K562 (cell line): ENCODE data around the gene NDUFB10. TPM values are rescaled to one million over a fixed set of nuclear protein-coding genes. Genes with fewer than 3 reads are reported as not detected.

Experiments used
- ATAC-seq: fragments of 200-7000 bp; cut with Tn5 transposase; 3 replicates; pipeline ENCODE4 v1.9.1; 2020; ENCODE audit warnings: moderate library complexity
- BruUV-seq: library from RNA; stranded (reverse); fragments of 400-500 nt; replicated peaks from 2 replicates; lab custom pipeline; 2021; lab: Mats Ljungman, UMichigan
- CTCF ChIA-PET: fragments of 300-600 bp; formaldehyde crosslinking; extraction: SDS; loops from one replicate; lab custom pipeline; 2021; ENCODE audit warnings: low intra/inter-chr PET ratio; lab: Yijun Ruan, JAX
- POLR2A ChIA-PET: fragments of 300-600, 350-650 bp; sonication (Branson Sonifier 250); formaldehyde crosslinking; extraction: SDS; loops from one replicate; lab custom pipeline; 2021; ENCODE audit warnings: antibody characterized with exemption, inconsistent platforms; lab: Yijun Ruan, JAX
- DNase-seq, 4 experiments: peaks; one replicate each; pipeline versions ENCODE4 v3.0.0 to v3.0.0-alpha.2; 2011 to 2018; ENCODE audit warnings: low spot score in 3 of 4, mixed read lengths in 3 of 4; ENCODE audit errors: extremely low read depth in 1 of 4
- FAIRE-seq: peaks from 2 replicates; lab custom pipeline; 2011; peaks lifted over from hg19 to GRCh38; lab: Jason Lieb, UNC
- H2AFZ ChIP-seq: 2 replicates; pipeline ENCODE4 v1.6.0; 2011; ENCODE audit warnings: low read depth, low read length, control low read depth, inconsistent platforms
- H3K27ac ChIP-seq: fragments of 200-600 bp; 3 replicates; pipeline ENCODE4 v1.8.0; 2011; ENCODE audit warnings: low read depth, mild to moderate bottlenecking, control low read depth, inconsistent platforms, low read length, moderate library complexity, mixed read lengths; ENCODE audit errors: extremely low read depth
- H3K27me3 ChIP-seq, 2 experiments: fragments of 300-600 bp in 1 of 2; 2 replicates in 1 of 2; 3 replicates in 1 of 2; pipeline versions ENCODE4 v1.6.0 to v1.8.0; 2011; ENCODE audit warnings: inconsistent platforms in 2 of 2, low read length in 2 of 2, mild to moderate bottlenecking in 1 of 2, mixed read lengths in 1 of 2, moderate library complexity in 1 of 2; ENCODE audit not compliant: control insufficient read depth in 2 of 2, insufficient read depth in 2 of 2
- H3K36me3 ChIP-seq: fragments of 300-600 bp; 3 replicates; pipeline ENCODE4 v1.8.0; 2011; ENCODE audit warnings: mild to moderate bottlenecking, low read length, inconsistent platforms; ENCODE audit not compliant: control insufficient read depth, insufficient read depth
- H3K4me1 ChIP-seq, 2 experiments: fragments of 200-600 bp in 1 of 2; replicated peaks in 1 of 2; 2 replicates in 1 of 2; 3 replicates in 1 of 2; pipeline versions ENCODE4 v1.5.1 to v1.8.0; 2011; ENCODE audit warnings: inconsistent platforms in 2 of 2, low read length in 2 of 2, mild to moderate bottlenecking in 1 of 2, mixed read lengths in 1 of 2, moderate library complexity in 1 of 2; ENCODE audit not compliant: control insufficient read depth in 2 of 2, insufficient read depth in 2 of 2
- H3K4me2 ChIP-seq: 2 replicates; pipeline ENCODE4 v1.6.1; 2011; ENCODE audit warnings: low read length, control low read depth, inconsistent platforms, mixed read lengths; ENCODE audit not compliant: insufficient read depth
- H3K4me3 ChIP-seq: fragments of 200-600 bp; sonication (generic), shearing (Covaris generic); 2 replicates; pipeline ENCODE4 v1.5.1; 2016; ENCODE audit warnings: control low read depth, inconsistent platforms
- H3K79me2 ChIP-seq: fragments of 200-600 bp; 3 replicates; pipeline ENCODE4 v1.8.0; 2011; ENCODE audit warnings: low read length, inconsistent platforms; ENCODE audit not compliant: control insufficient read depth, insufficient read depth
- H3K9ac ChIP-seq, 2 experiments: 2 replicates each; pipeline versions ENCODE4 v1.6.0 to v1.6.1; 2011; ENCODE audit warnings: low read depth in 2 of 2, low read length in 2 of 2, control low read depth in 1 of 2, inconsistent platforms in 1 of 2, mild to moderate bottlenecking in 1 of 2, mixed read lengths in 1 of 2; ENCODE audit not compliant: insufficient read depth in 1 of 2
- H3K9me1 ChIP-seq: one replicate; pipeline ENCODE4 v1.6.0; 2011; ENCODE audit warnings: inconsistent platforms, mild to moderate bottlenecking, low read length, moderate library complexity; ENCODE audit not compliant: control insufficient read depth, insufficient read depth
- H3K9me3 ChIP-seq: replicated peaks from 2 replicates; pipeline ENCODE4 v1.5.1; 2011; ENCODE audit warnings: low read depth, low read length, inconsistent platforms; ENCODE audit not compliant: control insufficient read depth, insufficient read depth
- H4K20me1 ChIP-seq: replicated peaks from 2 replicates; pipeline ENCODE4 v1.6.1; 2011; ENCODE audit warnings: low read length, inconsistent platforms, mixed read lengths; ENCODE audit not compliant: control insufficient read depth, insufficient read depth
- CHCHD3 ChIP-seq: fragments of 250-450 bp; sonication (Bioruptor Pico); IDR thresholded peaks from 2 replicates; pipeline ENCODE4 v2.1.2; 2022; ENCODE audit warnings: mild to moderate bottlenecking
- ELF4 ChIP-seq: fragments of 450-650 bp; formaldehyde crosslinking; IDR thresholded peaks from 2 replicates; pipeline ENCODE4 v1.4.0; 2022; ENCODE audit warnings: missing genetic modification characterization
- PRPF4 ChIP-seq: fragments of 200-400 bp; formaldehyde crosslinking; IDR thresholded peaks from one replicate; pipeline ENCODE4 v1.6.1; 2017; ENCODE audit warnings: low read length, low read depth, mild to moderate bottlenecking; ENCODE audit not compliant: insufficient read depth, poor library complexity, severe bottlenecking
- SMAD3 ChIP-seq: fragments of 450-650 bp; formaldehyde crosslinking; conservative IDR thresholded peaks from 2 replicates; pipeline ENCODE4 v1.4.0; 2020; ENCODE audit warnings: mild to moderate bottlenecking
- TAF9B ChIP-seq: fragments of 450-650 bp; IDR thresholded peaks from 2 replicates; pipeline ENCODE4 v1.6.1; 2018; ENCODE audit warnings: mild to moderate bottlenecking; ENCODE audit not compliant: partially characterized antibody
- WGBS: fragments of 100-300 bp; shearing (Covaris generic); methylation state at CpG from one replicate; pipeline ENCODE4 v1.1.6; 2016; ENCODE audit warnings: low coverage, mixed read lengths; ENCODE audit not compliant: insufficient coverage; ENCODE audit errors: missing lambda C conversion rate; 5-methylcytosine and 5-hydroxymethylcytosine counted together
- in situ Hi-C: fragments of 300-500 bp; cut with MboI; formaldehyde crosslinking; loops from 4 replicates; pipeline ENCODE4 v1.15.0; 2018; ENCODE audit warnings: inconsistent platforms, mixed read lengths
- intact Hi-C: fragments of 100-400 bp; cut with micrococcal nuclease; formaldehyde crosslinking; loops from 2 replicates; pipeline ENCODE4 v1.14.2; 2022
- polyA plus RNA-seq, 8 experiments: library from polyadenylated mRNA; depleted of rRNA in 4 of 8; stranded (reverse) in 5 of 8; unstranded in 3 of 8; fragments of >200 nt; fragmentation: Nextera tagmentation in 2 of 8; fragmentation: Illumina TruSeq in 1 of 8; extraction: Ambion mirVana in 2 of 8; extraction: Trizol in 1 of 8; gene quantifications; 2 replicates each; pipeline versions ENCODE4 v1.2.1 to v1.2.3, GENCODE V29; 2011 to 2014; ENCODE audit warnings: inconsistent platforms in 1 of 8, missing spikeins in 1 of 8
- total RNA-seq, 7 experiments: library from RNA; depleted of rRNA in 6 of 7; stranded (reverse); fragments of >200 nt in 6 of 7; fragmentation: Illumina TruSeq in 2 of 7; extraction: Trizol in 2 of 7; gene quantifications; 2 replicates each; pipeline versions ENCODE4 v1.2.1 to v1.2.3, GENCODE V29; 2011 to 2021; ENCODE audit warnings: low replicate concordance in 1 of 7

The NDUFB10 gene
- total and polyA plus RNA-seq, 9 of the 15 experiments (the other 6 are each of a cell fraction or from before 2014, with no cell fraction given): 69.3 to 527 (median 161) TPM

DNA sequence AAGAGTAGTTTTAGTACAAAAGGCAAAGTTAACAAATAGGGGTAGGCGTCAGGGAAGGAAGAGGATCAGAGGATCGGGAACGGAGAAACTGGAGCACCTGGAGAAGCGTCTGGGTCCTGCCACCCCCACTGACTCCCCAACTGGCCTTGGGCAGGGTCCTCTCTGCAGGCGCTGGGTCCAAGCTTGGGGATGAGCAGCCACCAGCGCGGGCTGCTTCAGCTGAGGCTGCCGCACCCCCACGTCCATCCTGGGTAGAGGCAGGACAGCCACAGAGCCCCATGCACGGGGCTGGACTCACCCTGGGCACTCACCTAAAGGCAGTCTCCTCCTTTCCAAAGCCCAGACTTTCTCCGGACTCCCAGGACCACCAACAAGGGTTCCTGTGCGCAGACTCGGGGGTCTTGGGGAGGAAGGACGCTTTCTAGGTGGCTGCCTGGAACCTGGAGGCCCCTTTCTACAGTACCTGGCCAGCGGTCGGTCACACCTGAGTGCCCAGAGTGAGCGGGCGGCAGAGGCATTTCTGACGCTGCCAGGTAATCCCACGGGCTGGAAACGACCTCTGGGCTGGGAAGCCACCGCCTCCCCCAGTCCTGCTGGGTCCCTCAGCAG, 42.2 kb upstream of the NDUFB10 start:
- Histone ChIP-seq H3K79me2 (no peaks in the 10 kb centered on the region), H2AFZ (no peak overlapping the region), H3K9ac (no peak overlapping the region), H3K4me1 (peaks cover 6 to 65% of the 10 kb centered on the region in 2 experiments; a peak in 4 of 5 replicates), H3K27me3 (peaks cover 22 to 49% of the 10 kb centered on the region in 2 experiments; a peak in 4 of 5 replicates), H3K27ac (no peak overlapping the region), H3K4me3 (no peak overlapping the region), H3K9me1 (no peaks in the 10 kb centered on the region), H3K9me3 (no peaks in the 10 kb centered on the region), H3K4me2 (no peak overlapping the region), H4K20me1 (0 out of 2 replicates have a peak, but pooled peaks cover 11% of the 10 kb centered on the region), H3K36me3 (no peaks in the 10 kb centered on the region)
- in situ Hi-C loops: no loop called here
- ATAC-seq: no peak
- TF ChIP-seq ELF4 (CRISPR knock-in tag) (no peak), SMAD3 (CRISPR knock-in tag) (no peak), CHCHD3 (no peak), PRPF4 (no peak), TAF9B (no peak)
- WGBS: 7% methylated on average over 22 of the region's 22 CpGs
- POLR2A ChIA-PET: no interaction called here
- no TSS peak for BruUV-seq
- FAIRE-seq: no peak
- intact Hi-C loops: no loop called here
- no peak for DNase-seq
- CTCF ChIA-PET: no interaction called here
